KBM-7 (cell line): ENCODE data around the gene TBC1D4.
A peak's percentile ranks its signal among the peaks of the same experiment; 100 is the strongest.
"Not testable (repeated sequence)": the region's sequence is repeated elsewhere in the genome, so short reads cannot be mapped to it uniquely, and the experiment has no call there.

Experiments used
- DNase-seq: peaks from one replicate; pipeline ENCODE4 v3.0.0-alpha.2; 2015
- in situ Hi-C: fragments of 300-500 bp; cut with MboI; formaldehyde crosslinking; loops from 2 replicates; pipeline ENCODE4 v1.14.3; 2020; ENCODE audit warnings: low sequenced_read_pairs, low pct_unique_long_range_greater_than_20kb, mixed read lengths

TBC1D4 gene

DNA sequence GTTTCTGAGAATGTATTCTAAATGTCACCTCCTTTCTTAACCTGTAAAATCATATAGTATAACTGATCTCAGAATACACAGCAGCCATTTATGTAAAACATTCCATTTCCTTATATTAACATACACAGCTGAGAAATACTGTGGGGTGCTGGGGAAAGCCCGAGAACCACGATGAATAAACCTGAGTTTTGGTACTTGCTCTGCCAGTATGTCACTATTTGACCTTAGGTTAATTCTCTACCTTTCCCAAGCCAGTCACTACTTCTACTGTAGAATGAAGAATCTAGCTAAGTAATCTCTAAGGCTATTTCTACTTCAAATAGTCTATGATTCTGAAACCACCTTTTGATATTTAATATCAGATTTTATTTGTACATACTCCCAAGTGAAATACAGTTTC is 173.7 kb downstream of the TBC1D4 start:
- DNase-seq = no peak

DNA sequence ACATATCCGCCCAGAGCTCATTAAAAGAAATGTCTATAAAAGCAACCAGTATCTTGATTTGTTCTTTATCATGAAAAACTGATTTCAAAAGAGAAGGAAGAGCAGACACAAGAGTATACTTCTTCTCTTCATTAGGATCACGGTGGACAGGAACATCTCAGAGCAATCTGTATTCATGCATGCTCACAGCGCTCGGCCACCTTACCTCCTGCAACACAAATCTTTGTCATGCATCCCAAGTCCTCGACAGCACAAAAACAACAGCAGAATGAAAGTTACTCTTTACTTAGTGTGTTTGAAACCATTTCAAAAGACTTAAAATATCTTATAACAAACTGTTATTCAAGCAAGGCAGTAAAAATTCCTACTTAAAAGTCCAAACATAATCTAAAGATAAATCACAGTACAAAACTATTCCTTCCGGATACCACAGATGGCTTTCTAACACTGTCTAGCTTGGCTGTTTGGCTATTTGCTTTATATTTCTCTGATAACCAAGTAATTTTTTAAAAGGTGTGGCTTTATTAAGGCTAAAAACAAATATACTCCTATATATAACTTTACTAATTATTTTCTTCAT is 174.5 kb downstream of the TBC1D4 start:
- in situ Hi-C loops = no loop called here
- DNase-seq = no peak

More for the DNA sequence above, 173.7 kb downstream of the TBC1D4 start:
- in situ Hi-C loops = no loop called here

DNA sequence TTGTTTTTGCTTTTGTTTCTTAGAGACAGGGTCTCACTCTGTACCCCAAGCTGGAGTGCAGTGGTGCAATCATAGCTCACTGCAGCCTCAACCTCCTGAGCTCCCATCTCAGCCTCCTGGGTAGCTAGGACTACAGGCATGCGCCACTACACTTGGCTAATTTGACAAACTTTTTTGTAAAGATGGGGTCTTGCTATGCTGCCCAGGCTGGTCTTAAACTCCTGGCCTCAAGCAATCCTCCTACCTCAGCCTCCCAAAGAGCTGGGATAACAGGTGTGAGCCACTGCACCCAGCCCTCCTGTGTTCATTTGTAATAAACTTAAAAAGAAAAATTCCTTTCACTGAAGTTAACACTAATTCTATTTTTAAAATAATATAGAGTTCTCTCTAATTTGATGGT is 175.0 kb downstream of the TBC1D4 start:
- in situ Hi-C loops, DNase-seq: not testable (repeated sequence)

DNA sequence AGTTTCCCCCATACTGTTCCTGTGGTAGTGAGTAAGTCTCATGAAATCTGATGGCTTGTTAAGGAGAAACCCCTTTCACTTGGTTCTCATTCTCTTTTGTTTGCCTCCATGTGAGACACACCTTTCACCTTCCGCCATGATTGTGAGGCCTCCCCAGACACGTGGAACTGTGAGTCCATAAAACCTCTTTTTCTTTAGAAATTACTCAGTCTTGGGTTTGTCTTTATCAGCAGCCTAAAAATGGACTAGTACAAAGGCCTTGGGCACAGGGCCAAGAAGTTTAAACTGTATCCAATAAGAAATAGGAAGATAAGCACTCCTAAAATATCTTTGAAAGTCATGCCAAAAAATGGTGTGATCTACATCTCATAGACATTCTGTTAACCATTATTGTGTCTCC is 176.9 kb downstream of the TBC1D4 start:
- DNase-seq = no peak
- in situ Hi-C loops = no loop called here

DNA sequence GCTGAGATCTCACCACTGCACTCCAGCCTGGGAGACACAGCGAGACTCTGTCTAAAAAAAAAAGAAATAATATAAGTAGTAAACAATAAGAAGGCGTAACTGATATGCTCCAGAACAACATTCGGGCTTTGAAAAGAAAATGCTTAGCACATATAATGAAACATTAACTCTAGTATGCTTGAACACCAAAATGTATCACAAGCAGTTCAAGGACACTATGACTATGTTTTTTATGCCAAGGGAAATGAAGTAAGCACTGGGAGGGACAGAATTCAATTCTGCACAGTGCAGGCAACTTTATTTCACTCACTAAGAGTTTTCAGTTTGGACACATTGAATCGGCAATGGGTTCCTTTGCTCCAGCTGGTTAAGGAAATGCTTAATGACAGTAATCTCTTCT is 178.7 kb downstream of the TBC1D4 start:
- in situ Hi-C loops = no loop called here
- DNase-seq = no peak

DNA sequence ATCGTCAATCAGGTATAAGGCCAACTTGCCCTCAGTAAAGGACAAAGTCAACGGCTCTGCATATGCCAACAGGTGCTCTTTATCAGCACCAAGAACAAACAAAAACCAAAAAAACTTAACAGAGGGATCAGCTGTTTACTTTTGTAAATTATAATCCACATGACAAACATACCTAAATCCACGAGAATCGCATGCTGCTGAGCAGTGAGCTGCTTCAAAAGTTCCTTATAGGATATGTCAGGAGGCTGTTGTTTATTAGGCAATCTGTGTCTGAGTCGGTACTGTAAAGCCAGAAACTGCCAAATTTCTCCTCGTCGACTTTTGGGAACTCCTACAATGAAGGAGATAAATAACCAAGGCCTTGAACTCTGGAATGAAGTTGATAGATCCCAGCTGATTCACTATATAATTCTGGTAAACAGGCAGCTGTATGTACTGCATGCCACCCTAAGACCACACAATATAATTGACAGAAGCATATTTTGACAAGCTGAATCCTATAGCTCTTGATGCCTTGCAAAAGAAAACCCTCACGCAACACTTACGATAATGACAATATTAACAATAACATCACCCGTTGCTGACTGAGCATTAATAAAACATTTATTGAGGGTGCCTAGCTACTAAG is 179.8 kb downstream of the TBC1D4 start:
- in situ Hi-C loops = no loop called here

DNA sequence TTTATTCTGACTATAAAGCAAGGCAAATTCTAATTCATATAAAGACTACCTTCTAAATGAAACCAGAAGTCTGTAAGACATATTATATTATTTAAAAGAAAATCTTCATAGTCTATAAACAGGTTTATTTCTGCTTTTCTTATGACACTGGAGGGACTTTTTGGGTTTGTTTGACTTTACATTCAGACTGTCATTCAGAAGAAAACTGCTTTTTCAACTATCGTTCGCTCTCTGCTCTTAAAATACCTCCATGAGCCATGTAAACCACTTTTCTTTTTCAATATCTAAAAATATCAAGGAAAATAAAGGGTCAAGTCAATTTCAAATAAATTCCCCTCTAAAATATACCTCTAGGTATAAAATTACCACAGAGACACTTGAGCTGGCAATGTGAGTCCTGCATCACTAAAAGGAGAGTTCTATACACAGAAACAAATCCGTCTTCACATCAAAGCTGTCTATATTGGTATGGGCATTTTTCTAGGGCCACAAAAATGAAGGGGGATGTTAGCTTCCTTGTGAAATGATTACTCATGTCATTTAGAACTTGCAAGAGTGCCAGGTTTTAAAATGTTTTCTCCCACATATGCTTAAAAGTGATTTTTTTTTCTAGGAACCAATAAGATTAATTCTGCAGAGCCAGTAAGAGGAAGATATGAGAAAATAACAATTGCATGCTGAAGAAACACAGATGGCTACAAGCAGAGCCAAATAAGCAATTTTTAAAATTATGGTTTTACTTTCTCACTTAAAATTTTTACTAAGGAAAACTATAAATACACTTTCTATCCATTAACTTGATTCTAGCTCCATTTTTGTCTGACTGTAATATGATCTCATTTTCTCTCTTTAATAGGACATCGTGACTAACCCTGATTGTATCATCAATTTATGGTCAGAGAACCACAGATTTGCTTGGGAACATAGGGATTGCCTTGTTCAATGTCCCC is 181.8 kb downstream of the TBC1D4 start:
- in situ Hi-C loops = no loop called here
- DNase-seq = no peak

More for the DNA sequence above, 179.8 kb downstream of the TBC1D4 start:
- DNase-seq = no peak

DNA sequence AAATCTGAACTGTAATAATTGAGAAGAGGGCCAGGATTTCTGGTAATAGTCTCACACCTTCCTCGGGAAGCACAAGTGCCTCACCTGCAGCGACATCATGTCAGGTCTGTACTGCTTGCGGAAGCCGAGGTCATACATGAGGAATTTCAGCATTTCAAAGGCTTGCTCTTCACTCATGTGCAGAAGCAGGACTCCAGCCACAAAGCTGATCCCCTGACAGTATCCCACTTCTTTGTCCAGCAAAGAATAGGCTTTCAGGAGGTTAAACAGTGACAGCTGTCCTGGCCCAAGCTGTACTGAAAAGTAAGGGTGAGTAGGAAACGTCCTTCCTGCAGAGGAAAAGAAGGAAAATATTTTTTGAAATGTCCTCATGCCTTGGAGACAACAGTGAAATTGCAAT is 182.7 kb downstream of the TBC1D4 start:
- in situ Hi-C loops = no loop called here

DNA sequence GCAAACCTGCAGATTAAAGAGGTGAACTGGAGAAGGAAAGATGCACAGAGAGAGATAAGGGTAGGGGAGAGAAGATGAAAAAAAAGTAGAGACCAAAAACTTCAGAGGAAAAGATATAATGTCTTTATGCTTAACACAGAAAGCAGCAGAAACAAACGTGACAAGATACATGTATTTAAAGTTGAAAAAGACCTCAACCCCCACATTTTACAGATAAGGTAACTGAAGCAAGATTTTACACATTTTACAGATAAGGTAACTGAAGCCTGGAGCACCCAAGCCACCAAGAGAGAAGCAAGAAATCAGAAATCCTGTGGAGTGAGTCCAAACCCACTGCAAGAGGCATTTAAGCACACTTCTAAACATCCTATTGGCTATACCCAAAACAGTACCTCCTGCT is 185.3 kb downstream of the TBC1D4 start:
- in situ Hi-C loops = no loop called here
- no peak for DNase-seq

More for the DNA sequence above, 182.7 kb downstream of the TBC1D4 start:
- no peak for DNase-seq

DNA sequence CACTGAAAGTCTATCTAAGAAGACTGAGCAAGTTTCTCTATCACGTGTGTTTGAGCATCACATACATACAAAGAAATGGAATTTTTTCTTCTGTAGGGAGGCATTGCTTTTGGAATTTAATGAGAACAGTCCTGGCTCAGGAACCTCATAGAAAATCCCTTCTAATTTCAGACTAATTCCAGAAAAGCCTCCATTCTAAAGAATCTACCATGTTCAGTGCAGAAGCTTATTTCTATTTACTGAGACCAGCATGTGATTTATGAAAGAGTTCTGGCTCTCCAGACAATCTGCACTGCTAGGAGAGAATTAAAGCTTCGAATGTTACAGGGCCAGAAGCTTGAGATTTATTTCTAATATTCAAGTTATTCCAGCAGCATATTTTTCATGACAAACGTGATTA is 186.8 kb downstream of the TBC1D4 start:
- no peak for DNase-seq
- in situ Hi-C loops = no loop called here

DNA sequence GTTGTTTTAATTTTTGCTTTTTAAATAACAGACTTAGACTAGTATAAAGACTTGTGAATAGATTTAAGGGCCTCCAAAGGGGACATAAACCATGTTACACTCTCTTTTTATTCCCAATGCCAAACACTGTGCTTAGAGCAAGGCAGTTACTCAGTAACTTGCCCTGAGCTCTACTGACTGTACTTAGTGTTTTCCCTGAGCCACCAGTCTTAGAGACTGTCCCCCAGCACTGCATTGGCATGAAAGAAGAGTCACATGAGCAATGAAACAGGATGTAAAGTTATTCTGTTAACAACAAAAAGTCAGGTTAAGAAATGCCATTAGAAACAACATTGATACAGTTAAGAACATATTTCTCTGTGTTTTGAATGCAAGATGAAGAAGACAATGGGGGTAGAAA is 187.9 kb downstream of the TBC1D4 start:
- no peak for DNase-seq
- in situ Hi-C loops = no loop called here

DNA sequence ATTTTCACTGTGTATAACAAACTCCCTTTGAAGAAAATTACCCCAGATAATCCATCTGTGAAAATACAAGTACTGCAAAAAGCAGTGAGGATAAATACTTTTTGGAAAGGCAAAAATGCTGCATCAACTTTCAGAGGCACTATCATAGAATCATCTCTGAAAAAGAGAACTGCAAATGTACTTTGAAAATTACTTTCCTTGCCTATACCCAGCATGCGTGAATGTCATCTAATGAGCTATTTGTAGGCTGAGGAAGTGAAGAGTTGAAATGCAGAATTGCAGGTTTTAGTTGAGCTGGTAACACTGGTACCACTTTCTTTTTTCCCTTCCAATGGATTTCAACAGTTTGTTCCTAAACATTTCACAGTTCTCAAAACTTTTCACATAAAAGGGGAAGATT is 196.7 kb downstream of the TBC1D4 start:
- in situ Hi-C loops = no loop called here
- no peak for DNase-seq

DNA sequence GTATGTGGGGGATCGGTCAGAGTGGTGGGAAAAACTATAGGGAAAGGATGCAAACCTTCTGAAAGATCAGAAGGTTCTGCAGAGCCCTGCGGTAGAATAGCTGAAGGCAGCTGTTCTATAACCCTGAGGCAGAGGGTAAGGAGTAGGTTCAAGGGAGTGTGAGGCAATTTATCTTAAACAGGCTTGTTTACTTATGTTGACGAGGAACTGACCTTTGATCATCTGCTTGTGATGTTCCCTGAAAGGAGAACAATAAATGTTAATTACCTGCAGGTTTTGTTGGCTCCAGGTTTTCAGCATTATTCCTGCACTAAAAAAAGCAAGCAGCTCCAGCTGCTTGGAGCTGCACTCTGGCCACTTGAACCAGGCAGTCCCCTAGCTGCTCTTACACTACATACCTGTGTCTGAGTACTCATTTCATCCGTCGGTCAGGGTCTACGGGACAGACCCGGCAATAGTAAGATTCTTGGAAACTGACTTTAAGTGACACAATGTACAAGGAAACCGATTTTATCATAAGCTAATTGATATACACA is 202.1 kb downstream of the TBC1D4 start:
- in situ Hi-C loops = no loop called here
- DNase-seq = no peak

DNA sequence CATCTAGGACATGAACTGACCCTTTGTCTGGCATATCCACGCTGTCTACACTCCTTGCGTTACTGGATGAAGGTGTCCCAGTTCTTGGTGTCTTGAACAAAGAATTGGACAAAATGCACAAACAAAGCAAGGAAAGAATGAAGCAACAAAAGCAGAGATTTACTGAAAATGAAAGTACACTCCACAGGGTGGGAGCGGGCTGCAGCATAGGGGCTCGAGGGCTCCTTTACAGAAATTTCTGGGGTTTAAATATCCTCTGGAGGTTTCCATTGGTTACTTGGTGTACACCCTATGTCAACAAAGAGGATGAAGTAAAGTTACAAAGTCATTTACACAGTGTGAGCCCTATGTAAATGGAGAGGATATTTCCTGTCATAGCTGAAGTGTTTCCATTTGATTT is 208.3 kb downstream of the TBC1D4 start:
- DNase-seq, in situ Hi-C loops: not testable (repeated sequence)

DNA sequence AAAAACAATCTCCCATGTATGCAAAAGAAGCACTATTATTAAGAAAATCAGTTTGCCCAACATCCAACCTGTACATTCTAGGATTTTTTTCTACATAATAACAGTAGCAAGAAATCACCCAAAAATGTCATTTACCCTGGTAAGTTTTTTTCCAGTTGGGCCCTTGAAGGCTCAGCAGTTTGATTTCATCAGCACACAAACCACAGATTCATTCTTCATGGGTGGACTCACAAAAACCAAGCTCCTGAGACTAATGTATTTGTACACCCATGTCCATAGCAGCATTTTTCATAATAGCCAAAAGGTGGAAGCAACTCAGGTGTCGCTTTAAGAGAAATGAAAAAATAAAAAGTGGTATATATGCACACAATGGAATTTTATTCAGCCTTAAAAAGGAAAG is 210.1 kb downstream of the TBC1D4 start:
- in situ Hi-C loops = no loop called here
- DNase-seq = no peak

DNA sequence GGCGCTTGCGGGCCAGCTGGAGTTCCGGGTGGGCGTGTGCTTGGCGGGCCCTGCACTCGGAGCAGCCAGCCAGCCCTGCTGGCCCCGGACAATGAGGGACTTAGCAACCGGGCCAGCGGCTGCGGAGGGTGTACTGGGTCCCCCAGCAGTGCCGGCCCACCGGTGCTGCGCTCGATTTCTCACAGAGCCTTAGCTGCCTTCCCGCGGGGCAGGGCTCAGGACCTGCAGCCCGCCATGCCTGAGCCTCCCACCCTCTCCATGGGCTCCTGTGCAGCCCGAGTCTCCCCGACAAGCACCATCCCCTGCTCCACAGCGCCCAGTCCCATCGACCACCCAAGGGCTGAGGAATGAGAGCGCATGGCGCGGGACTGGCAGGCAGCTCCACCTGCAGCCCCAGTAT is 213.5 kb downstream of the TBC1D4 start:
- DNase-seq, in situ Hi-C loops: not testable (repeated sequence)

DNA sequence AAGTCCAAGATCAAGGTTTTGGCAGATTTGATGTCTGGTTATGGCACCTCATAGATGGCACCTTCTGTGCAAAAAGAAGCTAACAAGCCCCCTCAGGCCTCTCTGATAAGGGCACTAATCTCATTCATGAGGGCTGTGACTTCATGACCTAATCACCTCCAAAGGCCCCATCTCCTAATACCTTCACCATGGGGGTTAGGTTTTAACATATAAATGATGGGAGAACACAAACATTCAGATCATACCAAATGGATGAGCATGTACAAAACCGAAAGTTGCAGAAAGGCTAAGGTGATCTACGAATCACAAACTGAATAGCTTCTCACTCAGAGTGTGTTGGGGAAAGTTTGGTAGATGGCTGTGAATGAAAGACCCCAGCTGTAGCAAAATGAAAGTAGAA is 217.4 kb downstream of the TBC1D4 start:
- in situ Hi-C loops = no loop called here
- DNase-seq = no peak

DNA sequence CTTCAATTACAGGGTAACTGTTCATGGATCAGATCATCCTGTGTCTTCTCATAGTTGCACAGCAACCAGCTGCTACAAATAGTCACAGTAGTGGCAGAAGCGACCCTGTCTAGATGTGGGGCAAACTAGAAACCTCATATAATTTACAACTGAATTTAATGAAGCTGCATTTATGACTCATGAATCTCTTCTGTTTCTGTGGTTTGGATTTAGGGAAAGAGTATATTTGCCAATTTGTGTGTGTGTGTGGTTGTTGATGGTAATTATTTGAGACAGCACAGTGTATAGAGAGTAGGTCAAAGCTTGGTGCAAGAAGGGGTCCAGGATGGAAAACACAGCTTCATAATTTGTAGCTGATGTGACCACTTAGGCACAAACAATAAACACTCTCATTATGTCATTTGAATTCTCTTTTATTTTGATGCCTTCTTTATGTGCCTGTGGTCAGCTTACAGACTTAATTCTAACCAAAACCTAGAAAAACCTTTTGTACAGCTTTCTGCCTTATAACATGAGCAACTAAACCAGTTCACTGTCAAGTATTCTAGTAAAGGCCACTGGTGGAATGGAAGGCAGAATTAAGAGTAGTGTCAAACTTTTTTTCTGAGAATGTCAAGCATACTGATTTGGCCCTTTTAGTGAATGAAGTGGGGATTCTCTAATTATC is 218.1 kb downstream of the TBC1D4 start:
- in situ Hi-C loops = no loop called here

DNA sequence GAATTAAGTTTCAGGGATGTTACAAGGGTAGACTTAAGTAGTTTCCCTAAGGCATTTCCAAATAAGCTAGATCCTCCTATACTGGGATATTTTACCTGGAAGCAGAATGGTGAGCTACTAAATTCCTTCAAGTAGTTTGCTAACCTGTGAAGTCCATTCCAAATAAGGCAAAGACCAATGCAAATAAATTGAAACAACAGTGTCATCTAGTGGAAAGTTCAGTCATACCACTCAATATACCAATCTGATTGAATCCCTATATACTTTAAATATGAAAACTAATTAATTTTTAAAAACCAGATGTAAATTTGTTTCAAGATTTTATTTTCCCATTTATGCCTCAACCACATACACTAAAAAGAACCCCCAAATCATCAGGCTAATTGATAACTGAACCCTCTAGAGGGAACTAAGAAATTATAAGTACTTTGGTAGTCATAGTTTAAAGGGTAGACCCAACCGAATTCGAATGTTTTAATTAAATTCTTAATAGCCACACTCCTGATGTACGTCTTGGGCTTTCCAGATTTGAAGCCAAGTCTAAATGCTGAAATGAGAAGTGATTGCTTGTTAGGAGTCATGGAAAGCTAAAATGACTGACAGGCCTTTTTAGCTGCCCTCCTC is 223.7 kb downstream of the TBC1D4 start:
- DNase-seq = peak; percentile 50
- in situ Hi-C loops = no loop called here

More for the DNA sequence above, 218.1 kb downstream of the TBC1D4 start:
- no peak for DNase-seq
